IMR-90 (cell line): ENCODE data around the gene TUBB6. TPM values are rescaled to one million over a fixed set of nuclear protein-coding genes. Genes with fewer than 3 reads are reported as not detected.

Experiments used
- ATAC-seq: fragments of 200-7000 bp; cut with Tn5 transposase; 2 replicates; pipeline ENCODE4 v1.9.1; 2020; ENCODE audit warnings: low read depth, mild to moderate bottlenecking, moderate library complexity
- BruUV-seq: library from RNA; stranded (reverse); fragments of 400-500 nt; replicated peaks from 2 replicates; lab custom pipeline; 2021; lab: Mats Ljungman, UMichigan
- CTCF ChIA-PET: fragments of 300-600 bp; formaldehyde crosslinking; extraction: SDS; loops from one replicate; lab custom pipeline; 2021; ENCODE audit warnings: antibody characterized with exemption; lab: Yijun Ruan, JAX
- POLR2A ChIA-PET: fragments of 300-600 bp; sonication (Branson Sonifier 250); formaldehyde crosslinking; loops from one replicate; lab custom pipeline; 2022; ENCODE audit warnings: antibody characterized with exemption; ENCODE audit not compliant: unreplicated experiment; lab: Charles Lee
- DNase-seq: peaks from one replicate; pipeline ENCODE4 v3.0.0; 2013
- H2AFZ ChIP-seq: replicated peaks from 2 replicates; pipeline ENCODE3; 2013; ENCODE audit warnings: low read length, mild to moderate bottlenecking; ENCODE audit not compliant: poor library complexity
- H2AK5ac ChIP-seq: 2 replicates; pipeline ENCODE4 v1.6.1; 2013; ENCODE audit warnings: low read depth, low read length, inconsistent platforms
- H2AK9ac ChIP-seq: replicated peaks from 2 replicates; pipeline ENCODE3; 2013; ENCODE audit warnings: mild to moderate bottlenecking, low read depth, low read length, moderate library complexity; ENCODE audit not compliant: poor library complexity
- H2BK120ac ChIP-seq: 2 replicates; pipeline ENCODE4 v1.6.1; 2013; ENCODE audit warnings: low read depth, low read length, inconsistent platforms
- H2BK15ac ChIP-seq: 3 replicates; pipeline ENCODE4 v1.6.1; 2013; ENCODE audit warnings: low read depth, low read length, inconsistent platforms
- H2BK20ac ChIP-seq: 2 replicates; pipeline ENCODE4 v1.6.1; 2013; ENCODE audit warnings: low read depth, mild to moderate bottlenecking, inconsistent platforms, low read length, moderate library complexity
- H2BK5ac ChIP-seq: 2 replicates; pipeline ENCODE4 v1.6.1; 2013; ENCODE audit warnings: mild to moderate bottlenecking, low read depth, low read length, inconsistent platforms; ENCODE audit not compliant: poor library complexity, severe bottlenecking
- H3K14ac ChIP-seq: replicated peaks from 2 replicates; pipeline ENCODE4 v1.6.1; 2013; ENCODE audit warnings: low read depth, low read length, inconsistent platforms
- H3K18ac ChIP-seq: 2 replicates; pipeline ENCODE4 v1.6.1; 2013; ENCODE audit warnings: low read depth, low read length, control low read depth
- H3K23ac ChIP-seq: 2 replicates; pipeline ENCODE4 v1.6.1; 2013; ENCODE audit warnings: low read depth, low read length, inconsistent platforms
- H3K27ac ChIP-seq: 2 replicates; pipeline ENCODE4 v1.5.1; 2013; ENCODE audit warnings: mild to moderate bottlenecking, control low read depth, low read length; ENCODE audit not compliant: insufficient read depth
- H3K27me3 ChIP-seq: 2 replicates; pipeline ENCODE4 v1.6.1; 2013; ENCODE audit warnings: low read length; ENCODE audit not compliant: control insufficient read depth, insufficient read depth
- H3K36me3 ChIP-seq: 2 replicates; pipeline ENCODE4 v1.6.1; 2013; ENCODE audit warnings: low read length, mixed read lengths; ENCODE audit not compliant: control insufficient read depth, insufficient read depth
- H3K4ac ChIP-seq: 2 replicates; pipeline ENCODE4 v1.6.1; 2013; ENCODE audit warnings: low read depth, low read length, inconsistent platforms
- H3K4me1 ChIP-seq: 2 replicates; pipeline ENCODE4 v1.6.1; 2013; ENCODE audit warnings: low read length, mixed read lengths; ENCODE audit not compliant: control insufficient read depth, insufficient read depth
- H3K4me2 ChIP-seq: 2 replicates; pipeline ENCODE4 v1.6.1; 2013; ENCODE audit warnings: low read depth, mild to moderate bottlenecking, control low read depth, low read length, moderate library complexity
- H3K4me3 ChIP-seq: 2 replicates; pipeline ENCODE4 v1.5.1; 2013; ENCODE audit warnings: low read depth, mild to moderate bottlenecking, control low read depth, low read length, moderate library complexity; ENCODE audit not compliant: insufficient read depth
- H3K56ac ChIP-seq: 2 replicates; pipeline ENCODE4 v1.6.1; 2013; ENCODE audit warnings: low read length, inconsistent platforms; ENCODE audit not compliant: insufficient read depth; ENCODE audit errors: extremely low read depth
- H3K79me1 ChIP-seq, 2 experiments: 2 replicates each; pipeline ENCODE4 v1.6.1; 2013; ENCODE audit warnings: low read length in 2 of 2, inconsistent platforms in 1 of 2, low read depth in 1 of 2
- H3K9ac ChIP-seq: 2 replicates; pipeline ENCODE4 v1.6.1; 2013; ENCODE audit warnings: low read depth, low read length, control low read depth
- H3K9me1 ChIP-seq: 2 replicates; pipeline ENCODE4 v1.6.1; 2013; ENCODE audit warnings: low read length, inconsistent platforms; ENCODE audit not compliant: insufficient read depth
- H3K9me3 ChIP-seq: 2 replicates; pipeline ENCODE4 v1.6.1; 2013; ENCODE audit warnings: low read length; ENCODE audit not compliant: control insufficient read depth, insufficient read depth
- H4K20me1 ChIP-seq: 2 replicates; pipeline ENCODE4 v1.6.1; 2013; ENCODE audit warnings: low read length, inconsistent platforms; ENCODE audit not compliant: insufficient read depth
- H4K5ac ChIP-seq: 2 replicates; pipeline ENCODE4 v1.6.1; 2013; ENCODE audit warnings: mild to moderate bottlenecking, low read depth, low read length, control low read depth
- H4K8ac ChIP-seq, 2 experiments: 2 replicates each; pipeline ENCODE4 v1.6.1; 2013; ENCODE audit warnings: low read depth in 2 of 2, low read length in 2 of 2, control low read depth in 1 of 2, inconsistent platforms in 1 of 2
- H4K91ac ChIP-seq: 2 replicates; pipeline ENCODE4 v1.6.1; 2013; ENCODE audit warnings: low read depth, low read length, inconsistent platforms; ENCODE audit not compliant: insufficient read depth
- BHLHE40 ChIP-seq: fragments of 150-350 bp; IDR thresholded peaks from 2 replicates; pipeline ENCODE4 v1.6.1; 2016; ENCODE audit warnings: mild to moderate bottlenecking, low read depth, low read length
- CHD1 ChIP-seq: IDR thresholded peaks from 2 replicates; pipeline ENCODE4 v1.6.1; 2012; ENCODE audit warnings: low read depth, low read length, improper control_type of control experiment
- CTCF ChIP-seq: conservative IDR thresholded peaks from 2 replicates; pipeline ENCODE4 v1.5.1; 2012; ENCODE audit warnings: mild to moderate bottlenecking, low read depth, low read length, improper control_type of control experiment
- ELK1 ChIP-seq: fragments of 150-350 bp; IDR thresholded peaks from 2 replicates; pipeline ENCODE4 v1.6.1; 2016; ENCODE audit warnings: low read depth, mild to moderate bottlenecking, low read length, moderate library complexity, borderline replicate concordance
- MAFK ChIP-seq: IDR thresholded peaks from 2 replicates; pipeline ENCODE4 v1.6.1; 2012; ENCODE audit warnings: low read depth, low read length, improper control_type of control experiment
- MAZ ChIP-seq: IDR thresholded peaks from 2 replicates; pipeline ENCODE4 v1.6.1; 2012; ENCODE audit warnings: low read depth, mild to moderate bottlenecking, low read length, improper control_type of control experiment, moderate library complexity, borderline replicate concordance
- MXI1 ChIP-seq: IDR thresholded peaks from 2 replicates; pipeline ENCODE4 v1.6.1; 2012; ENCODE audit warnings: low read depth, mild to moderate bottlenecking, low read length, moderate library complexity, borderline replicate concordance
- NFE2L2 ChIP-seq: fragments of 150-350 bp; IDR thresholded peaks from 2 replicates; pipeline ENCODE4 v1.6.1; 2016; ENCODE audit warnings: low read depth, mild to moderate bottlenecking, low read length
- POLR2A ChIP-seq: IDR thresholded peaks from 2 replicates; pipeline ENCODE4 v1.6.1; 2012; ENCODE audit warnings: mild to moderate bottlenecking, low read depth, low read length
- RAD21 ChIP-seq: IDR thresholded peaks from 2 replicates; pipeline ENCODE4 v1.6.1; 2012; ENCODE audit warnings: low read length, improper control_type of control experiment
- RCOR1 ChIP-seq: IDR thresholded peaks from 2 replicates; pipeline ENCODE4 v1.6.1; 2012; ENCODE audit warnings: mild to moderate bottlenecking, low read length, improper control_type of control experiment; ENCODE audit not compliant: insufficient replicate concordance
- RFX5 ChIP-seq: IDR thresholded peaks from 2 replicates; pipeline ENCODE4 v1.8.0; 2012; ENCODE audit warnings: low read depth, mild to moderate bottlenecking, low read length, moderate library complexity
- SMC3 ChIP-seq: fragments of 150-350 bp; IDR thresholded peaks from 2 replicates; pipeline ENCODE4 v1.6.1; 2016; ENCODE audit warnings: low read depth, mild to moderate bottlenecking, antibody characterized with exemption, low read length, moderate library complexity
- USF2 ChIP-seq: fragments of 150-350 bp; IDR thresholded peaks from 2 replicates; pipeline ENCODE4 v1.6.1; 2017; ENCODE audit warnings: mild to moderate bottlenecking, antibody characterized with exemption, low read length, low read depth
- WGBS, 2 experiments: methylation state at CpG; one replicate each; pipeline versions ENCODE4 v1.1.5 to v1.1.7; 2013; ENCODE audit warnings: missing lambda C conversion rate in 2 of 2; ENCODE audit not compliant: insufficient read length in 1 of 2; ENCODE audit errors: extremely low coverage in 2 of 2; 5-methylcytosine and 5-hydroxymethylcytosine counted together
- dilution Hi-C: fragments of 300-500 bp; cut with HindIII; formaldehyde crosslinking; loops from one replicate; pipeline ENCODE4 v1.14.3; 2018; ENCODE audit warnings: low sequenced_read_pairs; ENCODE audit not compliant: unreplicated experiment
- in situ Hi-C: fragments of 300-500 bp; cut with MboI; formaldehyde crosslinking; loops from 3 replicates; pipeline ENCODE4 v1.14.3; 2019; ENCODE audit warnings: low sequenced_read_pairs, inconsistent platforms, mixed read lengths
- intact Hi-C: fragments of 100-400 bp; cut with micrococcal nuclease; formaldehyde crosslinking; loops from 2 replicates; pipeline ENCODE4 v1.10.0; 2022
- polyA plus RNA-seq, 3 experiments: library from polyadenylated mRNA; depleted of rRNA; stranded (reverse); fragments of >200 nt; gene quantifications; 2 replicates each; pipeline ENCODE4 v1.2.3, GENCODE V29; 2012; ENCODE audit warnings: low replicate concordance in 1 of 3
- total RNA-seq: library from RNA; depleted of rRNA; stranded (reverse); fragments of >200 nt; gene quantifications from 2 replicates; pipeline ENCODE4 v1.2.3, GENCODE V29; 2012

TUBB6 gene
- total and polyA plus RNA-seq, 2 of the 4 experiments (the other 2 are of a cell fraction): 927 to 1,040 TPM

DNA sequence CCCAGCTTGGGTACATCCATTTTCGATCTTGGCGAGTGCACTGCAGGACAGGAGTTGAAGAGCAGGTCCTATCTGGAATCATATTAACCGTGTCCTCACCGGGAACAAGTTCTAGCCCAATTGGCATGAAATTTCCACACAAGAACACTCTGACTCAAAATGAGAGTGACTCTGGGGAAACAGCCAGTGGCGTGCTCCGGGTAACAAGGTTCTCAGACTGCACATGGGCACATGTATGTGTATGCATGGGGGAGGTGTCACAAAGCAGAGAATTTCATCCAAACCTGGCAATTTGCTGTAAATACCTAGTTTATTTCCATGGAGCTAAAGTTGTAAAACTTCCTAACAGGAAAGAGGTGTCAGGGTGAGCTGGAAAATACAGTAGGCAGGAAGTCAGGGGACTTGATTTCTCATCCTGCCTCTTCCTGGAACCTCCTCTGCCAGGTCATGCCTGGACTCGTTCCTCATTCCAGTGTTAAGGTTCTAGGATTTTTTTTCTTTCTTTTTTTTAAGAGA lies 1.7 kb downstream of the TUBB6 start:
- CTCF ChIA-PET: interaction anchor here (2.4 kb wide), 1 partner anchor 38 kb away, joined by 9 read pairs; no protein-coding TSS in a partner anchor
- Histone ChIP-seq H2BK15ac (0 out of 3 replicates have a peak overlapping the region, but pooled peaks have one; percentile 5), H2BK20ac (no peak overlapping the region), H2BK5ac (peak overlapping the region; percentile 68), H3K18ac (peak overlapping the region; percentile 11; the same call in 1 of the 2 replicates), H3K27ac (peak overlapping the region; percentile 19), H2AK9ac (peak overlapping the region; percentile 60), H4K91ac (peak overlapping the region; percentile 31; the same call in 1 of the 2 replicates), H3K9ac (peak overlapping the region; percentile 99), H3K27me3 (no peaks in the 10 kb centered on the region), H3K9me1 (peaks cover 18% of the 10 kb centered on the region; the same call in 1 of the 2 replicates), H4K8ac (peak overlapping the region in 1 of 2 experiments; percentile 44; a peak in 2 of 4 replicates), H4K20me1 (peaks cover 52% of the 10 kb centered on the region), H3K23ac (peak overlapping the region; percentile 96), H3K79me1 (peaks cover 28 to 54% of the 10 kb centered on the region in 2 experiments; a peak in 3 of 4 replicates), H2BK120ac (peak overlapping the region; percentile 25; the same call in 1 of the 2 replicates), H3K4me2 (peak overlapping the region; percentile 99), H3K9me3 (peaks cover 2% of the 10 kb centered on the region), H4K5ac (no peak overlapping the region), H3K14ac (peak overlapping the region; percentile 95), H2AK5ac (peak overlapping the region; percentile 65; the same call in 1 of the 2 replicates), H3K4ac (peak overlapping the region; percentile 68), H3K4me3 (peak overlapping the region; percentile 96), H2AFZ (no peak overlapping the region), H3K56ac (peak overlapping the region; percentile 50; the same call in 1 of the 2 replicates), H3K4me1 (peaks cover 19% of the 10 kb centered on the region), H3K36me3 (peaks cover 35% of the 10 kb centered on the region)
- ATAC-seq: no peak
- TSS peak; percentile 28 for BruUV-seq
- intact Hi-C loops (no loop called here), dilution Hi-C loops (no loop called here), in situ Hi-C loops (loop anchor here (5.0 kb wide), 1 partner anchor 37 kb away; no protein-coding TSS in a partner anchor)
- POLR2A ChIA-PET: interaction anchor here (0.8 to 1.5 kb wide), 2 partner anchors 31 to 67 kb away, joined by 4 read pairs; partner anchors contain the start of gene AFG3L2
- no peak for DNase-seq
- WGBS, 2 experiments: 60% methylated on average over 1 of the region's 7 CpGs; no CpG with 5 or more reads in 1 of the 2 experiments
- TF ChIP-seq CHD1 (peak; percentile 68; the same call in 1 of the 2 replicates), RCOR1 (no peak), ELK1 (no peak), RAD21 (no peak), BHLHE40 (no peak), MXI1 (no peak), SMC3 (no peak), POLR2A (peak; percentile 16; the same call in 1 of the 2 replicates), NFE2L2 (no peak), MAZ (no peak), CTCF (no peak), RFX5 (no peak), MAFK (no peak), USF2 (no peak)
